Ectodermal cell (in vitro differentiated cells): ENCODE data around the gene NCKAP5L. TPM values are rescaled to one million over a fixed set of nuclear protein-coding genes. Genes with fewer than 3 reads are reported as not detected.
A peak's percentile ranks its signal among the peaks of the same experiment; 100 is the strongest.

Experiments used
- H3K27ac ChIP-seq: 2 replicates; pipeline ENCODE4 v1.7.0; 2013; ENCODE audit warnings: mild to moderate bottlenecking, low read depth, low read length; ENCODE audit not compliant: insufficient read depth, poor library complexity, severe bottlenecking
- H3K27me3 ChIP-seq: 2 replicates; pipeline ENCODE4 v1.7.0; 2013; ENCODE audit warnings: mild to moderate bottlenecking, low read length; ENCODE audit not compliant: insufficient read depth, control insufficient read depth, poor library complexity, severe bottlenecking
- H3K36me3 ChIP-seq: one replicate; pipeline ENCODE4 v1.7.0; 2013; ENCODE audit warnings: low read length; ENCODE audit not compliant: control insufficient read depth, insufficient read depth
- H3K4me1 ChIP-seq: one replicate; pipeline ENCODE4 v1.7.0; 2013; ENCODE audit warnings: low read length; ENCODE audit not compliant: control insufficient read depth, insufficient read depth
- H3K4me3 ChIP-seq: 2 replicates; pipeline ENCODE4 v1.7.0; 2013; ENCODE audit warnings: low read depth, low read length, control low read depth; ENCODE audit not compliant: insufficient read depth
- H3K9me3 ChIP-seq: 2 replicates; pipeline ENCODE4 v1.7.0; 2013; ENCODE audit warnings: mild to moderate bottlenecking, low read length, moderate library complexity; ENCODE audit not compliant: control insufficient read depth
- WGBS, 2 experiments: methylation state at CpG; one replicate each; pipeline ENCODE4 v1.1.7; 2013; ENCODE audit warnings: missing lambda C conversion rate in 2 of 2; 5-methylcytosine and 5-hydroxymethylcytosine counted together
- polyA plus RNA-seq, 4 experiments: library from polyadenylated mRNA; stranded (reverse); fragments of 50-300 nt; gene quantifications; one replicate each; pipeline ENCODE4 v1.2.3, GENCODE V29; 2013

NCKAP5L gene, protein sequence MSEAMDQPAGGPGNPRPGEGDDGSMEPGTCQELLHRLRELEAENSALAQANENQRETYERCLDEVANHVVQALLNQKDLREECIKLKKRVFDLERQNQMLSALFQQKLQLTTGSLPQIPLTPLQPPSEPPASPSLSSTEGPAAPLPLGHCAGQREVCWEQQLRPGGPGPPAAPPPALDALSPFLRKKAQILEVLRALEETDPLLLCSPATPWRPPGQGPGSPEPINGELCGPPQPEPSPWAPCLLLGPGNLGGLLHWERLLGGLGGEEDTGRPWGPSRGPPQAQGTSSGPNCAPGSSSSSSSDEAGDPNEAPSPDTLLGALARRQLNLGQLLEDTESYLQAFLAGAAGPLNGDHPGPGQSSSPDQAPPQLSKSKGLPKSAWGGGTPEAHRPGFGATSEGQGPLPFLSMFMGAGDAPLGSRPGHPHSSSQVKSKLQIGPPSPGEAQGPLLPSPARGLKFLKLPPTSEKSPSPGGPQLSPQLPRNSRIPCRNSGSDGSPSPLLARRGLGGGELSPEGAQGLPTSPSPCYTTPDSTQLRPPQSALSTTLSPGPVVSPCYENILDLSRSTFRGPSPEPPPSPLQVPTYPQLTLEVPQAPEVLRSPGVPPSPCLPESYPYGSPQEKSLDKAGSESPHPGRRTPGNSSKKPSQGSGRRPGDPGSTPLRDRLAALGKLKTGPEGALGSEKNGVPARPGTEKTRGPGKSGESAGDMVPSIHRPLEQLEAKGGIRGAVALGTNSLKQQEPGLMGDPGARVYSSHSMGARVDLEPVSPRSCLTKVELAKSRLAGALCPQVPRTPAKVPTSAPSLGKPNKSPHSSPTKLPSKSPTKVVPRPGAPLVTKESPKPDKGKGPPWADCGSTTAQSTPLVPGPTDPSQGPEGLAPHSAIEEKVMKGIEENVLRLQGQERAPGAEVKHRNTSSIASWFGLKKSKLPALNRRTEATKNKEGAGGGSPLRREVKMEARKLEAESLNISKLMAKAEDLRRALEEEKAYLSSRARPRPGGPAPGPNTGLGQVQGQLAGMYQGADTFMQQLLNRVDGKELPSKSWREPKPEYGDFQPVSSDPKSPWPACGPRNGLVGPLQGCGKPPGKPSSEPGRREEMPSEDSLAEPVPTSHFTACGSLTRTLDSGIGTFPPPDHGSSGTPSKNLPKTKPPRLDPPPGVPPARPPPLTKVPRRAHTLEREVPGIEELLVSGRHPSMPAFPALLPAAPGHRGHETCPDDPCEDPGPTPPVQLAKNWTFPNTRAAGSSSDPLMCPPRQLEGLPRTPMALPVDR (N-terminal part only)
- 22.0 TPM for polyA plus RNA-seq (2013, experiment 1 of 4)
- 22.0 TPM for polyA plus RNA-seq (2013, experiment 2 of 4)
- polyA plus RNA-seq (2013, experiment 3 of 4), result 17.2 TPM
- polyA plus RNA-seq (2013, experiment 4 of 4), result 19.2 TPM

DNA sequence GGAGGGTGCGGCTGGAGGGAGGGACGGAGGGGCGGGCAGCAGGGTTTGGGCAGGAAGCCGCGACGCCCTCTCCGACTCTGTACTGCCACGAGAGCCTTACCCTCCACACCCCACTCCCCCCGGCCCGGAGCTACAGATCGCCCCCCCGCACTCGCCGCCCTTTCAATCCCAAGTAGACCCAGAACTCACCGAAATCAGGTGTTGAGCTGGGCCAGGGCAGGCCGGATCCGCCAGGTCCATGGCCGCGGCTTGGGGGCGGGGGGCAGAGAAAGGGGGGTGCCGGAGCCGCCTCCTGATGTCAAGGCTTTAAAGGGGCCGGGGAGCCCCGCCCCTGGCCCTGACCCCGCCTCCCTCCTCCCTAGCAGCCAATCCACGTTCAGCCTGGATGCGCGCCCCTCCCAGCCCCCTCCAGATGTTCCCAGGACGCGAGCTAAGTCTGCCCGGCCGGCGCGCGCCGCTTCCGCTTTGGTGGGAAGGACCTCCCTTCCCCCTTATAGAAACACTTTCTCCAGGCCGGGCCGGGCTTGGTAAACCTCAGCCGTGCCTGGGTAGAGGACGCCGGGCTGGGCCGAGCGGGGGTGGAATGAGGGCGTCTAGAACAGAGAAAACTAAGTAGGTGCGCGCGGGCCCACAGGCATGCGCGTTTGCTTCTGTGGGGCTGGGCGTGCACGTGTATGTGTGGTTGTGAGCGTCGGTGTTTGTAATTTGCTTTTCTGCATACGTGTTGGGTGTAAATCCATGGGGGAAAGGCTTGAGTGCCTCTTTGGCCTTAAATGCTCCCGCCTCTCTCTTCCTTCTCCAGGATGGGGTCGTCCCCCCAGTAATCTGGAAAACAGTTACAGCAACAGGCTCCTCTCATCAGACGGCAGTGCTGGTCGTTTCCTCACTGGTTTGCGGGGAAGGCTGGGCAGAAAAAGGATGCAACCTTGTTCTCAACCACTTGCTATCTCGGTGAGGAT lies at the start of gene NCKAP5L:
TSS of gene NCKAP5L (minus strand) at position 281 of the 959 bp plus-strand sequence. CDS start 24,369 bp downstream, outside the sequence.
- Histone ChIP-seq H3K27ac (peak within 1 kb of the TSS; percentile 84), H3K9me3 (no peaks in the 10 kb centered on the region), H3K36me3 (no peaks in the 10 kb centered on the region), H3K27me3 (no peaks in the 10 kb centered on the region), H3K4me3 (peak within 1 kb of the TSS; percentile 77), H3K4me1 (peaks cover 22% of the 10 kb centered on the region)
- WGBS, 2 experiments, result 1% methylated on average over 61 of the region's 61 CpGs

DNA sequence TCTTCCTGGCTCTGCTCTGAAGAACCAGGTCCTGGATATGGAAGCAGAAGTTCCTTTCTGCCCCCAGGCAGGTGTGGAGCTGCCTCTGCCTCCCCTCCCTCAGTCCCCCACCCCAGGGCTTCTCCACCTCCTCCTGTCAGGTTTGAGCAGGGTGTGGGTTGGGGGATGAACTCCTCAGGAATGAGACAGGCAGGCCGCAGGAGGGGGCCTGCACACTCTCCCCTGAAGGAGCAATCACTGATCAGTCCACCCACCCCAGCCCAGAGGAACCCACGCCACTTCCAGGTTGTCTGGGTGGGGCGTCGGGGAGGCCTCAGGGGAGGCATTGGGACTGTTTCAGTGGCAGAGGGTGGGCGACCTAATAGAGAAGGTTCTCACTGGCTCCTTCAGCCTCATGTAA lies 48.9 kb upstream of the NCKAP5L start:
- Histone ChIP-seq H3K4me1 (peaks cover 8% of the 10 kb centered on the region), H3K27me3 (no peaks in the 10 kb centered on the region), H3K27ac (no peak overlapping the region), H3K4me3 (no peak overlapping the region), H3K36me3 (no peaks in the 10 kb centered on the region), H3K9me3 (no peaks in the 10 kb centered on the region)
- WGBS, 2 experiments, result 71 to 73% methylated on average over 5 of the region's 5 CpGs

DNA sequence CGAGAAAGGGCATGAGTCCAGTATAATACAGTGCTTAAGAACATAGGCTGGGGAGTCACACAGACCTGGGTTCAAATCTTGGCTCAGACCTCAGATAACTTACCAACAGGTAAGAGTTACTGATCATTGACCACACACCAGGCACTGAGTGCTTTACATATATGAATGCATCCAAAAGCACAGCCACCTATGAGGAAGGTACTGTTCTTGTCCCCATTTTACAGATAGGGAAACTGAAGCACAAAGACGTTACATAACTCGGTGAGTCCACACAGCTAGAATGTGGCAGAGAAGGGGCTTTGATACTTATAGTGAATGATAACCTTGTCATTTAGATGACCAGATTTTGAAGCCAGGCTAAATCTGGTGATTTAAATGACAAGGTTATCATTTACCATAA lies 47.9 kb upstream of the NCKAP5L start:
- H3K9me3 ChIP-seq, result no peaks in the 10 kb centered on the region
- H3K36me3 ChIP-seq, result no peaks in the 10 kb centered on the region
- no peaks in the 10 kb centered on the region for H3K4me1 ChIP-seq
- H3K27me3 ChIP-seq, result no peaks in the 10 kb centered on the region
- H3K4me3 ChIP-seq, result no peak overlapping the region
- WGBS, 2 experiments, result 93% methylated on average over 3 of the region's 3 CpGs
- H3K27ac ChIP-seq, result no peak overlapping the region

DNA sequence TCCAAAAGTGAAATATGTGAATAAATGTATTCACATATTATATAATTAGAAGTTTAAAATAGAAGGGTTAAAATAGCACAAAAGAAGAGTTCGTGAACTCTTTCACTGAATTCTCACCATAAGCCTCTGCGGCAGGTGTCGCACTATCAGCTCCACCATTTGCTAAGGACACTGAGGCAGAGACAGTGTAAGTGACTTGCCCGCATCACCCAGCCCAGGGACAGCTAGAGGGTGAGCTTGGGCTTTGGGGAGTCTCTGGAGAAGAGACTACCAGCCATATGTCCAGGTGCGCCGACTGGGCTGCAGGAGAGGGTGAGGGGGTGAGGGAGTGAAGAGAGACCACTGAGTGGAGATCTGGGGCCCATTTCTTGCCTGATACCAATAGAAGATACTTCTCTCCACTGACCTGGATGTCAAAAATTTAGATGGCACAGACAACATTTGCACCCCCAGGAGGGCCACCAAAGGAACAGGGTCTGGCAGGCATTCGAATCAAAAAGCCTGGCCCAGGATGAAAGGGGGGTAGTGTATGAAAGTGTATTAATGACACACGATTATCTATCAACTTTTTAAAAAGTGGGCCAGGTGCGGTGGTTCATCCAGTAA lies 47.0 kb upstream of the NCKAP5L start:
- no peaks in the 10 kb centered on the region for H3K4me1 ChIP-seq
- H3K4me3 ChIP-seq, result no peak overlapping the region
- no peaks in the 10 kb centered on the region for H3K36me3 ChIP-seq
- no peaks in the 10 kb centered on the region for H3K27me3 ChIP-seq
- 95% methylated on average over 9 of the region's 9 CpGs for WGBS, 2 experiments
- H3K27ac ChIP-seq, result no peak overlapping the region
- no peaks in the 10 kb centered on the region for H3K9me3 ChIP-seq

DNA sequence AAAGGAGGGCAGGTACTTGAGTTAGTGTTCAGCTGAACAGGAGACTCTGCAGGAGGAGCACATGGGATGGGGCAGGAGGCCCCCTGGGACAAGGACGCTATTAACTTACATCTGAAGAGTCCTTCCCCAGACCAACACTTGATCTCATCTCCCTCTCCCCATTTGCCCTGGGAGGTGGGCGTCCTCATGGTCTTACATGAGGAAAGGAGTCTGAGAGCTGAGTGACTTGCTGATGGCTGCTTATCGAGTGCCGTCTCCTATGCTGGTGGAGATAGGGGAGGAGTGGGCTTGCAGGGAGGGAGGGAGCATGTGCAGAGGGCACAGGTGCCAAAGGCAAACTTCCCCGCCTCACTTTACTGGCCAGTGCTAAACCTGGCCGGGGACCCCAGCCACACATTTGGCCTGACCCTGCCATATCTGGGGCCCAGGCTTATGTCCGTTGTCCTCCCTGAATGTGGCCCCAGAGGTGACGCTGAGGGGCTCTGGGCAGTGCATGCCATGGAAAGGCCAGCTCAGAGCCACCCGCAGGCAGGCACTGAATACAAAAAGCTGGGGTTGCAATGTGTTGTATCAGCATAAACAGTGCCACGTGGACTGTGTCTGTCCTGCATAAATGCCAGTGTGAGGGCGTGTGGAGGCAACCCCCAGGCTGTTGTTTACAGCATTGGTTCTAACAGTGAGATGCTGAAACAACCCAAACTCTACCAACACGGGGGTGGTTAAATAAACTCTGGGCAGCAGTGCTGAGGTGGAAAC lies 46.1 kb upstream of the NCKAP5L start:
- 83 to 85% methylated on average over 12 of the region's 12 CpGs for WGBS, 2 experiments
- H3K27ac ChIP-seq, result no peak overlapping the region

DNA sequence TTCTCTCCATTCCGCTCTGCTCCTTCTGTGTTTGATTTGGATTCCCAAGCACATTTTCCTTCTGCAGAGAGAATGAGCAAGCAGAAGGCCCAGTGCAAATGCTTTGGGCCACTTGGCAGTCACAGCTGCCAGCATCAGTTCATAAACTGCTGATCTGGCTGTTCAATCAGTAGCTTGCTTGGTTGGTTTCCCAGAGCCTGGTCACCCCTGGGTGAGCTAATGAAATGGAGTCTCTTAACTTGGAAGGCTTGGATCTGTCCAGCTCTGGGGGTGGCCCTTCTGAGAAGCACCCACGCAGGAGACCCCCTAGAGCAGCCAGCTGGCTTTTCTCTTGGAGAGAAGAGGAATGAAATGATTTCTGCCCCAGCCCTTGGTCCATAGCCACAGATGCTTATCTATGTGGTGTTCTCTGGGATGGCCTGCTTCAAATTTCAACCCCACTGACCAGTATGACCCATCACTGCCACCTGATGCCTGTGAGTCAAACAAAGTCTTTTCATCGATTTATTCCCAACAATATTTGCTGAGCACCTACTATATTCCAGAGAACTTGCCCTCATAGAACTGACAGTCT lies 45.2 kb upstream of the NCKAP5L start:
- H3K27me3 ChIP-seq, result no peaks in the 10 kb centered on the region
- H3K4me3 ChIP-seq, result no peak overlapping the region
- H3K4me1 ChIP-seq, result no peaks in the 10 kb centered on the region
- WGBS, 2 experiments, result 91 to 92% methylated on average over 3 of the region's 3 CpGs
- no peak overlapping the region for H3K27ac ChIP-seq
- no peaks in the 10 kb centered on the region for H3K9me3 ChIP-seq
- no peaks in the 10 kb centered on the region for H3K36me3 ChIP-seq

More for the DNA sequence above, 46.1 kb upstream of the NCKAP5L start:
- Histone ChIP-seq H3K9me3 (no peaks in the 10 kb centered on the region), H3K27me3 (no peaks in the 10 kb centered on the region), H3K36me3 (no peaks in the 10 kb centered on the region), H3K4me1 (no peaks in the 10 kb centered on the region), H3K4me3 (no peak overlapping the region)

DNA sequence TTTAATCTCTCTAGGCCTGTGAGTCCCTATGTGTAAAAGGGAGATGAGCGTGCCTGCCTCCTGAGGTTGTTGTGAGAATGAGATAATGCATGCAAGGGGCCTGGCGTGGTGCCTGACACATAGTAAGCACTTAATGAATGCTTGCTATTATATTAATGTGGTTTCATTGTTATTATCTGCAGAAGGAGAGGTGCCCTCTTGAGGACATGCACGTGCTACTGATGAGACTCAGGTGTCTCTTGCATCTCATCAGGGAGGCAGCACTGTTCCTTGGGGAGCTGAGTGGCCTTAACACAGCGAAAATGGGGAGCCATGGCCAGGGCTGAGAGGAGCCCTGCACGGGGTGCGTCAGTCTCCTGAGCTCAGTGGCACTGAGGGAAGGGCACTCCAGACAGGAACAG lies 44.6 kb upstream of the NCKAP5L start:
- Histone ChIP-seq H3K27ac (no peak overlapping the region), H3K4me1 (no peaks in the 10 kb centered on the region), H3K36me3 (no peaks in the 10 kb centered on the region), H3K9me3 (no peaks in the 10 kb centered on the region), H3K27me3 (peaks cover 5% of the 10 kb centered on the region), H3K4me3 (no peak overlapping the region)
- WGBS, 2 experiments, result 85% methylated on average over 6 of the region's 6 CpGs

DNA sequence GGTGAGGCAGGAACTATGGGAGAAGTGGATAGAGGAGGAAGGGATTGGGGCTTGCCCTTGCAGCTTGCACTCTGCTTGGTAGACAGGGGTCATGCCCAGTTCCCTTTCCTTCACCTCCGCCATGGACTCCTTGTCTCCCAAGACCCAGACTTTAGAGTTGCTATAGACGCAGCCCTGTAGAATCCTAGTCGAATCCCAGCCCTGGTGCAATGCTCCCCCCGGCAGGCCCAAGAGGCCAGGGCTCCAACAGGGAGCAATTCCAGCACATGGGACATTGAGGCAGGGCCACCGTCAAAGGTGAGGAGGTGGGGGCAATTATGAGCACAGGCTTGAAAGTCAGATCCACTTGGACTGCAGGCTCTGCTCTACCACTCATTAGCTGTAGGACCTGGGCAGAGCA lies 44.2 kb upstream of the NCKAP5L start:
- Histone ChIP-seq H3K4me1 (no peaks in the 10 kb centered on the region), H3K27ac (no peak overlapping the region), H3K27me3 (peaks cover 5% of the 10 kb centered on the region), H3K4me3 (no peak overlapping the region), H3K36me3 (no peaks in the 10 kb centered on the region), H3K9me3 (no peaks in the 10 kb centered on the region)
- WGBS, 2 experiments, result 93 to 94% methylated on average over 5 of the region's 5 CpGs
